Vagina (tissue), 2 donors: Measurements from ENCODE around the gene RIPK3. TPM values are rescaled to one million over a fixed set of nuclear protein-coding genes. Genes with fewer than 3 reads are reported as not detected.

Experiments
- DNase-seq, 2 donors: peaks; one replicate each; pipeline ENCODE4 v3.0.0-alpha.2; 2017; ENCODE audit errors: extremely low spot score in 2 of 2
- H3K27ac ChIP-seq: fragments of 200-600 bp; sonication (generic); one replicate; pipeline ENCODE4 v1.5.1; 2019
- H3K27me3 ChIP-seq: fragments of 200-600 bp; sonication (generic); one replicate; pipeline ENCODE4 v1.5.1; 2019
- H3K36me3 ChIP-seq, 2 donors: fragments of 200-600 bp; sonication (generic); one replicate each; pipeline ENCODE4 v1.5.1; 2017 to 2019
- H3K4me1 ChIP-seq: fragments of 200-600 bp; sonication (generic); one replicate; pipeline ENCODE4 v1.5.1; 2019
- H3K4me3 ChIP-seq, 2 donors: fragments of 200-600 bp; sonication (generic); 1 replicate in 1 of 2; 2 replicates in 1 of 2; pipeline ENCODE4 v1.5.1; 2016 to 2019
- H3K9me3 ChIP-seq: fragments of 200-600 bp; sonication (generic); one replicate; pipeline ENCODE4 v1.5.1; 2019
- CTCF ChIP-seq, 3 experiments: fragments of 450-650 bp in 2 of 3; fragments of 200-600 bp in 1 of 3; sonication (generic) in 1 of 3; IDR thresholded peaks; one replicate each; pipeline ENCODE4 v1.5.1; 2017 to 2019; ENCODE audit warnings: antibody characterized with exemption in 3 of 3, mild to moderate bottlenecking in 2 of 3, moderate library complexity in 2 of 3
- POLR2A ChIP-seq, 2 donors: fragments of 450-650 bp; IDR thresholded peaks; one replicate each; pipeline ENCODE4 v1.6.1; 2017; ENCODE audit warnings: antibody characterized with exemption in 2 of 2, mild to moderate bottlenecking in 2 of 2, moderate library complexity in 2 of 2
- POLR2AphosphoS5 ChIP-seq, 2 donors: sonication (generic); formaldehyde crosslinking; IDR thresholded peaks; one replicate each; pipeline ENCODE4 v1.9.0; 2017; ENCODE audit warnings: antibody characterized with exemption in 2 of 2, mild to moderate bottlenecking in 2 of 2, low read depth in 1 of 2; ENCODE audit not compliant: insufficient read depth in 1 of 2
- intact Hi-C: fragments of 100-400 bp; cut with DNase I; formaldehyde crosslinking; loops from one replicate; pipeline ENCODE4 v1.15.1; 2023
- total RNA-seq: library from RNA; depleted of rRNA; stranded (reverse); fragments of >200 nt; gene quantifications from one replicate; pipeline ENCODE4 v1.2.3, GENCODE V29; 2016

The RIPK3 gene
- total RNA-seq, 1 donor from 2014 or later = 10.1 TPM

- Histone ChIP-seq H3K27ac (peak overlapping the region; percentile 87), H3K4me3 (peak overlapping the region in 1 of 2 donors; percentile 58), H3K4me1 (peaks cover 86% of the 10 kb centered on the region), H3K36me3 (no peaks in the 10 kb centered on the region), H3K27me3 (no peaks in the 10 kb centered on the region), H3K9me3 (no peaks in the 10 kb centered on the region)
- TF ChIP-seq POLR2AphosphoS5 (IDR thresholded peaks at IDR 0.05; ENCODE audit: insufficient read depth in 1 of 2, low read depth in 1 of 2) = no peak
- no peak for TF ChIP-seq POLR2A (IDR thresholded peaks at IDR 0.05)
- TF ChIP-seq CTCF (IDR thresholded peaks at IDR 0.05) = no peak
- intact Hi-C loops = no loop called here
- DNase-seq = no peak
Observed at GRCh38 chr14:24312736-24313507, 26.9 kb downstream of the RIPK3 start.

- intact Hi-C loops = no loop called here
Observed at GRCh38 chr14:24311837-24312615, 27.8 kb downstream of the RIPK3 start.

GRCh38 chr14:24310646-24311604 is 28.9 kb downstream of the RIPK3 start, which contains the start of gene LTB4R:
Gene LTB4R (plus strand): TSS chr14:24311502. CDS start chr14:24315652, 4,150 bp downstream.
- Histone ChIP-seq H3K4me3 (peak within 1 kb of the TSS; percentile 48 to 58), H3K4me1 (peaks cover 80% of the 10 kb centered on the region), H3K27me3 (no peaks in the 10 kb centered on the region), H3K9me3 (no peaks in the 10 kb centered on the region), H3K36me3 (peaks cover 0 to 15% of the 10 kb centered on the region in 2 donors), H3K27ac (peak within 1 kb of the TSS; percentile 87)
- TF ChIP-seq CTCF (IDR thresholded peaks at IDR 0.05) (peak in 2 of 3 experiments; percentile 12 to 45), POLR2A (IDR thresholded peaks at IDR 0.05) (no peak), POLR2AphosphoS5 (IDR thresholded peaks at IDR 0.05; ENCODE audit: insufficient read depth in 1 of 2, low read depth in 1 of 2) (no peak)
- intact Hi-C loops = no loop called here
- no peak for DNase-seq

More at GRCh38 chr14:24311837-24312615, 27.8 kb downstream of the RIPK3 start:
- peaks cover 91% of the 10 kb centered on the region for H3K4me1 ChIP-seq
- H3K4me3 ChIP-seq = peak overlapping the region; percentile 48 to 58
- no peaks in the 10 kb centered on the region for H3K9me3 ChIP-seq
- no peak for TF ChIP-seq POLR2AphosphoS5 (IDR thresholded peaks at IDR 0.05; ENCODE audit: insufficient read depth in 1 of 2, low read depth in 1 of 2)
- TF ChIP-seq POLR2A (IDR thresholded peaks at IDR 0.05) = no peak
- no peak for TF ChIP-seq CTCF (IDR thresholded peaks at IDR 0.05)
- H3K36me3 ChIP-seq = peaks cover 0 to 4% of the 10 kb centered on the region in 2 donors
- peak overlapping the region; percentile 87 for H3K27ac ChIP-seq
- no peak for DNase-seq
- no peaks in the 10 kb centered on the region for H3K27me3 ChIP-seq

- peaks cover 0 to 21% of the 10 kb centered on the region in 2 donors for H3K36me3 ChIP-seq
- peak overlapping the region; percentile 87 for H3K27ac ChIP-seq
- H3K9me3 ChIP-seq = no peaks in the 10 kb centered on the region
- no peaks in the 10 kb centered on the region for H3K27me3 ChIP-seq
- no peak for DNase-seq
- no peak for TF ChIP-seq POLR2AphosphoS5 (IDR thresholded peaks at IDR 0.05; ENCODE audit: insufficient read depth in 1 of 2, low read depth in 1 of 2)
- no peak for TF ChIP-seq POLR2A (IDR thresholded peaks at IDR 0.05)
- intact Hi-C loops = no loop called here
- peak overlapping the region; percentile 48 to 58 for H3K4me3 ChIP-seq
- H3K4me1 ChIP-seq = peaks cover 73% of the 10 kb centered on the region
Observed at GRCh38 chr14:24310265-24310645, 29.5 kb downstream of the RIPK3 start.
